Neural cell (in vitro differentiated cells): Measurements from ENCODE around the gene HSD17B2. TPM values are rescaled to one million over a fixed set of nuclear protein-coding genes. Genes with fewer than 3 reads are reported as not detected.

Experiments
- H2AFZ ChIP-seq: fragments of 200-600, 300-800 bp; sonication (generic), shearing (Covaris generic); 2 replicates; pipeline ENCODE4 v1.6.0; 2014; ENCODE audit warnings: low read depth, mild to moderate bottlenecking, antibody characterized with exemption, low read length, moderate library complexity
- H3F3A ChIP-seq: fragments of 200-600 bp; shearing (Covaris generic); 2 replicates; pipeline ENCODE4 v1.6.1; 2016; ENCODE audit warnings: mild to moderate bottlenecking, moderate library complexity, mixed read lengths, antibody characterized with exemption, low read length; ENCODE audit not compliant: insufficient read depth, poor library complexity, severe bottlenecking
- H3K27ac ChIP-seq: fragments of 200-600, 300-800 bp; sonication (generic), shearing (Covaris generic); 2 replicates; pipeline ENCODE4 v1.5.1; 2014; ENCODE audit warnings: mild to moderate bottlenecking, low read length, moderate library complexity
- H3K27me3 ChIP-seq: fragments of 300-800, 200-600 bp; sonication (generic), shearing (Covaris generic); 2 replicates; pipeline ENCODE4 v1.6.0; 2014; ENCODE audit warnings: mild to moderate bottlenecking, low read depth, low read length, moderate library complexity; ENCODE audit not compliant: insufficient read depth
- H3K36me3 ChIP-seq: fragments of 300-800, 200-600 bp; sonication (generic), shearing (Covaris generic); 2 replicates; pipeline ENCODE4 v1.5.1; 2014; ENCODE audit warnings: mild to moderate bottlenecking, antibody characterized with exemption, low read length, moderate library complexity; ENCODE audit not compliant: insufficient read depth
- H3K4me2 ChIP-seq: fragments of 300-800, 200-600 bp; sonication (generic), shearing (Covaris generic); 2 replicates; pipeline ENCODE4 v1.6.0; 2014; ENCODE audit warnings: mild to moderate bottlenecking, low read length
- H3K4me3 ChIP-seq: fragments of 300-800, 200-600 bp; sonication (generic), shearing (Covaris generic); 2 replicates; pipeline ENCODE4 v1.5.1; 2014; ENCODE audit warnings: mild to moderate bottlenecking, low read length, moderate library complexity
- H3K79me2 ChIP-seq: fragments of 200-600 bp; shearing (Covaris generic); replicated peaks from 2 replicates; pipeline ENCODE4 v1.6.0; 2014; ENCODE audit warnings: mild to moderate bottlenecking, low read length, moderate library complexity; ENCODE audit not compliant: insufficient read depth
- H3K9ac ChIP-seq: fragments of 300-800, 200-600 bp; sonication (generic), shearing (Covaris generic); 2 replicates; pipeline ENCODE4 v1.6.1; 2016; ENCODE audit warnings: mild to moderate bottlenecking, low read length, mixed read lengths
- H3K9me2 ChIP-seq: fragments of 200-600 bp; shearing (Covaris generic); 2 replicates; pipeline ENCODE4 v1.6.1; 2016; ENCODE audit warnings: mild to moderate bottlenecking, low read length, mixed read lengths; ENCODE audit not compliant: insufficient read depth
- H3K9me3 ChIP-seq: fragments of 200-600, 300-800 bp; sonication (generic), shearing (Covaris generic); 2 replicates; pipeline ENCODE4 v1.6.1; 2016; ENCODE audit warnings: mild to moderate bottlenecking, mixed run types, low read length, moderate library complexity, mixed read lengths
- H4K20me1 ChIP-seq: fragments of 200-600 bp; shearing (Covaris generic); 2 replicates; pipeline ENCODE4 v1.6.1; 2016; ENCODE audit warnings: mild to moderate bottlenecking, mixed run types; ENCODE audit not compliant: insufficient read depth
- EP300 ChIP-seq: fragments of 450-650 bp; conservative IDR thresholded peaks from 2 replicates; pipeline ENCODE4 v1.6.1; 2014; ENCODE audit warnings: antibody characterized with exemption, mild to moderate bottlenecking, moderate library complexity; ENCODE audit not compliant: poor library complexity, severe bottlenecking
- EZH2 ChIP-seq: fragments of 200-600, 300-800 bp; shearing (Covaris generic), sonication (generic); IDR thresholded peaks from 2 replicates; pipeline ENCODE4 v1.6.1; 2014; ENCODE audit warnings: antibody characterized with exemption, low read length, borderline replicate concordance, mild to moderate bottlenecking; ENCODE audit not compliant: insufficient read depth, poor library complexity, severe bottlenecking
- MXI1 ChIP-seq: fragments of 450-650 bp; conservative IDR thresholded peaks from 2 replicates; pipeline ENCODE4 v1.6.1; 2014; ENCODE audit warnings: antibody characterized with exemption, mild to moderate bottlenecking; ENCODE audit not compliant: poor library complexity, severe bottlenecking
- POLR2AphosphoS5 ChIP-seq: IDR thresholded peaks from 2 replicates; pipeline ENCODE4 v1.6.1; 2012
- RAD21 ChIP-seq: fragments of 450-650 bp; conservative IDR thresholded peaks from 2 replicates; pipeline ENCODE4 v1.6.1; 2014; ENCODE audit warnings: antibody characterized with exemption, mild to moderate bottlenecking, moderate library complexity
- SMC3 ChIP-seq: fragments of 450-650 bp; conservative IDR thresholded peaks from 2 replicates; pipeline ENCODE4 v1.6.1; 2014; ENCODE audit warnings: antibody characterized with exemption, mild to moderate bottlenecking, moderate library complexity; ENCODE audit not compliant: poor library complexity
- TAF1 ChIP-seq: IDR thresholded peaks from 2 replicates; pipeline ENCODE4 v1.6.1; 2012; ENCODE audit warnings: low read depth
- polyA plus RNA-seq: library from polyadenylated mRNA; depleted of rRNA; stranded (reverse); fragments of >200 nt; gene quantifications from 2 replicates; pipeline ENCODE4 v1.2.3, GENCODE V29; 2014
- TF ChIP-seq, protein P1 (sequence below): fragments of 450-650 bp; IDR thresholded peaks from 2 replicates; pipeline ENCODE4 v1.5.1; 2014; ENCODE audit warnings: antibody characterized with exemption, mild to moderate bottlenecking, moderate library complexity; ENCODE audit not compliant: poor library complexity, severe bottlenecking
- TF ChIP-seq, protein P2 (sequence below): IDR thresholded peaks from 2 replicates; pipeline ENCODE4 v1.6.1; 2012; ENCODE audit warnings: borderline replicate concordance

The HSD17B2 gene
- polyA plus RNA-seq, 1 donor from 2014 or later = not detected

DNA sequence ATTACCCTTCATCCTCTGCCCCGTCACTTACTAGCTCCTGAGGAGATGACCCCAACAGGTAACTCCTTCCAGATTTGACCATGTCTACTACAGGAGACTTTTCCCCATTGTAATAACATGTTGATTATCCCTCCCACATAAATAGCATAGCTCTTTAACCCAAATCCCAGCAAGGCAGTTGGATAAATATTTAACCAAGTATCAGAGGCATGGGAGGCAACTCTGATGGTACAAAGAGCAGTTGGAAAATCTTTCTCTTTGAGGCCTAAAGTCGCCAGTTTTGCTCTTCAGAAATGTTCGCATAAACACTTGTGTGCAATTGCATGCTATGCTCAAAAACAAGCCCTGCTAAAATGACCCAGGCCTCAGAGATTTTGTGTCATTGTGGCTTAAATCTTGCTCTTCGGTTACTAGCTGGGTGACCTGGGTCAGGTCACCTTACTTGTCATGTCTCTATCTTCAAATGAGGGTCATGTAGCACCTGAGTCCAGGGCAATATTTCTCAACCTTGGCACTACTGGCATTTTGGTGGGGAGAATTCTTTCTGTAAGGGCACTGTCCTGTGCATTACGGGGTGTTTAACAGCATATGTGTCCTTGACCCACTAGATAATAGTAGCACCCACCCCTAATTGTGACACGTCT, 48.8 kb downstream of the HSD17B2 start:
- Histone ChIP-seq H3K27me3 (no peaks in the 10 kb centered on the region), H3K36me3 (no peaks in the 10 kb centered on the region), H3K9ac (no peak overlapping the region), H2AFZ (no peak overlapping the region), H3K9me3 (no peaks in the 10 kb centered on the region), H3K4me2 (no peak overlapping the region), H3K27ac (no peak overlapping the region), H4K20me1 (no peaks in the 10 kb centered on the region), H3K79me2 (no peaks in the 10 kb centered on the region), H3K9me2 (no peaks in the 10 kb centered on the region), H3F3A (no peaks in the 10 kb centered on the region), H3K4me3 (no peak overlapping the region)
- TF ChIP-seq, protein P1, sequence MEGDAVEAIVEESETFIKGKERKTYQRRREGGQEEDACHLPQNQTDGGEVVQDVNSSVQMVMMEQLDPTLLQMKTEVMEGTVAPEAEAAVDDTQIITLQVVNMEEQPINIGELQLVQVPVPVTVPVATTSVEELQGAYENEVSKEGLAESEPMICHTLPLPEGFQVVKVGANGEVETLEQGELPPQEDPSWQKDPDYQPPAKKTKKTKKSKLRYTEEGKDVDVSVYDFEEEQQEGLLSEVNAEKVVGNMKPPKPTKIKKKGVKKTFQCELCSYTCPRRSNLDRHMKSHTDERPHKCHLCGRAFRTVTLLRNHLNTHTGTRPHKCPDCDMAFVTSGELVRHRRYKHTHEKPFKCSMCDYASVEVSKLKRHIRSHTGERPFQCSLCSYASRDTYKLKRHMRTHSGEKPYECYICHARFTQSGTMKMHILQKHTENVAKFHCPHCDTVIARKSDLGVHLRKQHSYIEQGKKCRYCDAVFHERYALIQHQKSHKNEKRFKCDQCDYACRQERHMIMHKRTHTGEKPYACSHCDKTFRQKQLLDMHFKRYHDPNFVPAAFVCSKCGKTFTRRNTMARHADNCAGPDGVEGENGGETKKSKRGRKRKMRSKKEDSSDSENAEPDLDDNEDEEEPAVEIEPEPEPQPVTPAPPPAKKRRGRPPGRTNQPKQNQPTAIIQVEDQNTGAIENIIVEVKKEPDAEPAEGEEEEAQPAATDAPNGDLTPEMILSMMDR = no peak
- TF ChIP-seq, protein P2, sequence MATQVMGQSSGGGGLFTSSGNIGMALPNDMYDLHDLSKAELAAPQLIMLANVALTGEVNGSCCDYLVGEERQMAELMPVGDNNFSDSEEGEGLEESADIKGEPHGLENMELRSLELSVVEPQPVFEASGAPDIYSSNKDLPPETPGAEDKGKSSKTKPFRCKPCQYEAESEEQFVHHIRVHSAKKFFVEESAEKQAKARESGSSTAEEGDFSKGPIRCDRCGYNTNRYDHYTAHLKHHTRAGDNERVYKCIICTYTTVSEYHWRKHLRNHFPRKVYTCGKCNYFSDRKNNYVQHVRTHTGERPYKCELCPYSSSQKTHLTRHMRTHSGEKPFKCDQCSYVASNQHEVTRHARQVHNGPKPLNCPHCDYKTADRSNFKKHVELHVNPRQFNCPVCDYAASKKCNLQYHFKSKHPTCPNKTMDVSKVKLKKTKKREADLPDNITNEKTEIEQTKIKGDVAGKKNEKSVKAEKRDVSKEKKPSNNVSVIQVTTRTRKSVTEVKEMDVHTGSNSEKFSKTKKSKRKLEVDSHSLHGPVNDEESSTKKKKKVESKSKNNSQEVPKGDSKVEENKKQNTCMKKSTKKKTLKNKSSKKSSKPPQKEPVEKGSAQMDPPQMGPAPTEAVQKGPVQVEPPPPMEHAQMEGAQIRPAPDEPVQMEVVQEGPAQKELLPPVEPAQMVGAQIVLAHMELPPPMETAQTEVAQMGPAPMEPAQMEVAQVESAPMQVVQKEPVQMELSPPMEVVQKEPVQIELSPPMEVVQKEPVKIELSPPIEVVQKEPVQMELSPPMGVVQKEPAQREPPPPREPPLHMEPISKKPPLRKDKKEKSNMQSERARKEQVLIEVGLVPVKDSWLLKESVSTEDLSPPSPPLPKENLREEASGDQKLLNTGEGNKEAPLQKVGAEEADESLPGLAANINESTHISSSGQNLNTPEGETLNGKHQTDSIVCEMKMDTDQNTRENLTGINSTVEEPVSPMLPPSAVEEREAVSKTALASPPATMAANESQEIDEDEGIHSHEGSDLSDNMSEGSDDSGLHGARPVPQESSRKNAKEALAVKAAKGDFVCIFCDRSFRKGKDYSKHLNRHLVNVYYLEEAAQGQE = no peak
- TF ChIP-seq TAF1 (no peak), EZH2 (no peak), RAD21 (no peak), SMC3 (no peak), EP300 (no peak), POLR2AphosphoS5 (no peak), MXI1 (no peak)

DNA sequence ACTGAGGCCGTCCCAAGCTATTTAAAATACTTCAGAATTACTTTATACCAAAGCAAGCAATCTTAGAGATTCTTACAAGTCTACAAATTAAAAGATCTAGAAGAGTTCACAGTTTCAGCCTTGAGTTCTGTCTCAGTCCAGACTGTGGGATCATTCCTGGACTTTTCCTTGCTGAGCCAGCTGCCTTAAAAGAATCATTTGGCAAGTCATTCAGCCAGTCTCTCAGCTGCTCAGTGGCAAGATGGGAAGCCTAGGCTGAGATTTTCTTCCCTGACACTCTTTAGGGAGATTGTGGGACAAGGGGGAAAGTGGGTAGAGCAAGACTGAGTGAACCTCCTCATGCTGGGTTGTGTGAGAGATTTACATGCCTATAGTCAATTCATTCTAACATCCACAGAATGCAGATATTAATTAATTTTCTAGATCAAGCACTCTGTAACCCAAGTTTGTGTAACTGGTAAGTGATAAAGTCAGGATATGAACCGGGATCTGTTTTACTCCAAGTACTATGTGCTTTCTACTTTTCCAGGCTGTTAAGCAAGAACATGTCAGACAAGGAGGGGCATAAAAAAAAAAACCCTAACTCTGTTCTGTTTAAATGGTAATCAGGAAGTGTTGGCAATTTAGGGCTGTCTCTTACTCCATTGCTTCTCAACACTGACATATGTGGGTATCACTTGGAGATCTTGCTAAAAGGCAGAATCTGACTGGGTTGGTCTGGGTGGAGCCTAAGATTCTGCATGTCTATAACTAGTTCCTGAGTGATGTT, 50.1 kb downstream of the HSD17B2 start:
- no peak overlapping the region for H3K4me2 ChIP-seq
- no peaks in the 10 kb centered on the region for H3K9me3 ChIP-seq
- H3K9me2 ChIP-seq = no peaks in the 10 kb centered on the region
- H2AFZ ChIP-seq = no peak overlapping the region
- H3K27ac ChIP-seq = no peak overlapping the region
- H3K27me3 ChIP-seq = no peaks in the 10 kb centered on the region
- H3F3A ChIP-seq = no peaks in the 10 kb centered on the region
- no peaks in the 10 kb centered on the region for H4K20me1 ChIP-seq
- H3K79me2 ChIP-seq = no peaks in the 10 kb centered on the region
- no peak for TF ChIP-seq EP300
- no peak for TF ChIP-seq RAD21
- TF ChIP-seq SMC3 = no peak
- TF ChIP-seq POLR2AphosphoS5 = no peak
- no peak for TF ChIP-seq MXI1
- TF ChIP-seq, protein P1 = no peak
- TF ChIP-seq TAF1 = no peak
- TF ChIP-seq EZH2 = no peak
- TF ChIP-seq, protein P2 = no peak
- H3K4me3 ChIP-seq = no peak overlapping the region
- no peak overlapping the region for H3K9ac ChIP-seq
- no peaks in the 10 kb centered on the region for H3K36me3 ChIP-seq
